ENCODE results near the gene TRPM2.
"Not testable (repeated sequence)": the region's sequence is repeated elsewhere in the genome, so short reads cannot be mapped to it uniquely, and the experiment has no call there.

Gene TRPM2

GRCh38 chr21:44405091-44405947, 51.9 kb downstream of the TRPM2 start:
- Histone ChIP-seq H3K27ac (no peak overlapping the region), H3K4me3 (no peak overlapping the region)

GRCh38 chr21:44405948-44406872, 52.8 kb downstream of the TRPM2 start:
- no peak overlapping the region for H3K4me3 ChIP-seq
- H3K27ac ChIP-seq, result no peak overlapping the region

- H3K4me3 ChIP-seq, result no peak overlapping the region
- H3K27ac ChIP-seq, result no peak overlapping the region
Measured at GRCh38 chr21:44406953-44407352, 53.5 kb downstream of the TRPM2 start.

- H3K4me3 ChIP-seq, result no peak overlapping the region
- no peak overlapping the region for H3K27ac ChIP-seq
Measured at GRCh38 chr21:44407493-44407892, 54.1 kb downstream of the TRPM2 start.

- Histone ChIP-seq H3K27ac (no peak overlapping the region), H3K4me3 (no peak overlapping the region)
Measured at GRCh38 chr21:44408226-44408625, 54.8 kb downstream of the TRPM2 start.

GRCh38 chr21:44413566-44414290, 60.3 kb downstream of the TRPM2 start:
- no peak overlapping the region for H3K27ac ChIP-seq
- H3K4me3 ChIP-seq, result no peak overlapping the region

- no peak overlapping the region for H3K4me3 ChIP-seq
- H3K27ac ChIP-seq, result no peak overlapping the region
Measured at GRCh38 chr21:44414291-44415072, 61.1 kb downstream of the TRPM2 start.

GRCh38 chr21:44415073-44416025, 61.9 kb downstream of the TRPM2 start:
- Histone ChIP-seq H3K4me3 (no peak overlapping the region), H3K27ac (no peak overlapping the region)

GRCh38 chr21:44416193-44416592, 62.8 kb downstream of the TRPM2 start:
- Histone ChIP-seq H3K27ac (no peak overlapping the region), H3K4me3 (no peak overlapping the region)

- not testable (repeated sequence) for H3K4me3 ChIP-seq
Measured at GRCh38 chr21:44417621-44418107, 64.2 kb downstream of the TRPM2 start.

GRCh38 chr21:44418108-44418875, 64.9 kb downstream of the TRPM2 start:
- H3K4me3 ChIP-seq, result no peak overlapping the region
- H3K27ac ChIP-seq, result no peak overlapping the region

More at GRCh38 chr21:44417621-44418107, 64.2 kb downstream of the TRPM2 start:
- H3K27ac ChIP-seq, result not testable (repeated sequence)

GRCh38 chr21:44418876-44419230, 65.4 kb downstream of the TRPM2 start:
- Histone ChIP-seq H3K4me3 (no peak overlapping the region), H3K27ac (no peak overlapping the region)

GRCh38 chr21:44419679-44420078, 66.3 kb downstream of the TRPM2 start:
- Histone ChIP-seq H3K4me3 (no peak overlapping the region), H3K27ac (no peak overlapping the region)

GRCh38 chr21:44420416-44421205, 67.2 kb downstream of the TRPM2 start:
- no peak overlapping the region for H3K27ac ChIP-seq

GRCh38 chr21:44421901-44422840, 68.8 kb downstream of the TRPM2 start:
- H3K27ac ChIP-seq, result no peak overlapping the region
- H3K4me3 ChIP-seq, result no peak overlapping the region

More at GRCh38 chr21:44420416-44421205, 67.2 kb downstream of the TRPM2 start:
- no peak overlapping the region for H3K4me3 ChIP-seq
